GM21825 (cell line): Measurements from ENCODE around the gene BTBD9.

ENCODE experiments used
- ATAC-seq: cut with Tn5 transposase; IDR thresholded peaks from one replicate; pipeline ENCODE4 v1.9.1; 2021; ENCODE audit warnings: mild to moderate bottlenecking, moderate library complexity; ENCODE audit not compliant: unreplicated experiment

The BTBD9 gene

GRCh38 chr6:38187811-38188590, 451.7 kb downstream of the BTBD9 start:
- no peak for ATAC-seq

GRCh38 chr6:38187325-38187724, 452.4 kb downstream of the BTBD9 start:
- no peak for ATAC-seq

- ATAC-seq = no peak
Measured at GRCh38 chr6:38185752-38186151, 454.0 kb downstream of the BTBD9 start.

- ATAC-seq = no peak
Measured at GRCh38 chr6:38185244-38185643, 454.5 kb downstream of the BTBD9 start.

GRCh38 chr6:38184585-38185080, 455.1 kb downstream of the BTBD9 start:
- no peak for ATAC-seq

GRCh38 chr6:38183856-38184584, 455.7 kb downstream of the BTBD9 start:
- no peak for ATAC-seq

GRCh38 chr6:38182426-38182825, 457.3 kb downstream of the BTBD9 start:
- no peak for ATAC-seq

- no peak for ATAC-seq
Measured at GRCh38 chr6:38180586-38180985, 459.1 kb downstream of the BTBD9 start.

- ATAC-seq = no peak
Measured at GRCh38 chr6:38179794-38180430, 459.8 kb downstream of the BTBD9 start.

- ATAC-seq = no peak
Measured at GRCh38 chr6:38179300-38179699, 460.4 kb downstream of the BTBD9 start.

- no peak for ATAC-seq
Measured at GRCh38 chr6:38178584-38178886, 461.2 kb downstream of the BTBD9 start.

- no peak for ATAC-seq
Measured at GRCh38 chr6:38177882-38178583, 461.7 kb downstream of the BTBD9 start.

- no peak for ATAC-seq
Measured at GRCh38 chr6:38176797-38177751, 462.7 kb downstream of the BTBD9 start.

GRCh38 chr6:38175786-38176185, 463.9 kb downstream of the BTBD9 start:
- ATAC-seq = no peak

- no peak for ATAC-seq
Measured at GRCh38 chr6:38174806-38175495, 464.8 kb downstream of the BTBD9 start.

- no peak for ATAC-seq
Measured at GRCh38 chr6:38174315-38174714, 465.4 kb downstream of the BTBD9 start.

GRCh38 chr6:38173909-38174308, 465.8 kb downstream of the BTBD9 start:
- no peak for ATAC-seq

- no peak for ATAC-seq
Measured at GRCh38 chr6:38172739-38173410, 466.9 kb downstream of the BTBD9 start.
